ENCODE data around the gene MAPT.

DNA sequence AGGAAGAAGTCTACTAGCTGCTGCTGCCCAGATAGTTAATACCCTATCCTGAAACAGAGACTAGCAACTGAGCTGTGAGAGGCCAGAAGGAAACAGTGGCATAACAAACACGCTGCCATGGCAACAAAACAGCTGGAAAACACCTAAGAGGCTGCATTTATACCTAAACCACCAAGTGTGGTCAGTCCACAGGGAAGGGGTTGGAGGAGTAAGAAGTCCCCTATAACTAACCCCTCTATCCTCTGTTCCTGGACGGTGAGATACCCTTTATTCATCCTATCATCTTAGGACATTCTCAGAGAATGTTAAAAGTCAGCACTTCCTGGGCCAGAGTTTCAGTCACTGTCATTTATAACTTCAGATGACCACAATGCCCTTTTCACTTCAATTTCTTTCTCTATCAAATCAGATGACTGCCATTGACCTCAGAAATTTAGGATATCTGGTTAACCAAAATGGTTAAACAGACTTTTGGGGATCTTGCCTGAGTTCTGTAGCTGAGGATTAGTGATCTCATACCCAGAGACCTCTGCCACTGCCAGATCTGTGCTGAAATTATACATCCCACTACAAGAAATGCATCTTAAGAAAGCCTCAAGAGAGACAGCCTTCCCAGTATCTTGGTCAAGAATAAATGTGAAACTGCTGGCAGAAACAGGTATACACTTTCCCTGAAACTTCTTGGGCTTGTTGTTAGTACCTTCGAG lies 140.9 kb downstream of the MAPT start:
- TF ChIP-seq, protein P1, sequence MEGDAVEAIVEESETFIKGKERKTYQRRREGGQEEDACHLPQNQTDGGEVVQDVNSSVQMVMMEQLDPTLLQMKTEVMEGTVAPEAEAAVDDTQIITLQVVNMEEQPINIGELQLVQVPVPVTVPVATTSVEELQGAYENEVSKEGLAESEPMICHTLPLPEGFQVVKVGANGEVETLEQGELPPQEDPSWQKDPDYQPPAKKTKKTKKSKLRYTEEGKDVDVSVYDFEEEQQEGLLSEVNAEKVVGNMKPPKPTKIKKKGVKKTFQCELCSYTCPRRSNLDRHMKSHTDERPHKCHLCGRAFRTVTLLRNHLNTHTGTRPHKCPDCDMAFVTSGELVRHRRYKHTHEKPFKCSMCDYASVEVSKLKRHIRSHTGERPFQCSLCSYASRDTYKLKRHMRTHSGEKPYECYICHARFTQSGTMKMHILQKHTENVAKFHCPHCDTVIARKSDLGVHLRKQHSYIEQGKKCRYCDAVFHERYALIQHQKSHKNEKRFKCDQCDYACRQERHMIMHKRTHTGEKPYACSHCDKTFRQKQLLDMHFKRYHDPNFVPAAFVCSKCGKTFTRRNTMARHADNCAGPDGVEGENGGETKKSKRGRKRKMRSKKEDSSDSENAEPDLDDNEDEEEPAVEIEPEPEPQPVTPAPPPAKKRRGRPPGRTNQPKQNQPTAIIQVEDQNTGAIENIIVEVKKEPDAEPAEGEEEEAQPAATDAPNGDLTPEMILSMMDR (IDR thresholded peaks at IDR 0.05; ENCODE audit: low read depth, low read length) = no peak
- TF ChIP-seq, protein P2, sequence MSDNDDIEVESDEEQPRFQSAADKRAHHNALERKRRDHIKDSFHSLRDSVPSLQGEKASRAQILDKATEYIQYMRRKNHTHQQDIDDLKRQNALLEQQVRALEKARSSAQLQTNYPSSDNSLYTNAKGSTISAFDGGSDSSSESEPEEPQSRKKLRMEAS (IDR thresholded peaks at IDR 0.05; ENCODE audit: low read depth, low read length) = no peak
- TF ChIP-seq POLR2A (IDR thresholded peaks at IDR 0.05; ENCODE audit: extremely low read depth, insufficient read length) = no peak
- TF ChIP-seq MYC (IDR thresholded peaks at IDR 0.05; ENCODE audit: low read depth, low read length) = no peak

Measured in NB4 (cell line).